ENCODE data around the gene FAM50B. TPM values are rescaled to one million over a fixed set of nuclear protein-coding genes. Genes with fewer than 3 reads are reported as not detected.

FAM50B gene
- total and polyA plus RNA-seq, 2 of the 4 experiments (the other 2 are of a cell fraction) = 4.1 to 7.4 TPM

DNA sequence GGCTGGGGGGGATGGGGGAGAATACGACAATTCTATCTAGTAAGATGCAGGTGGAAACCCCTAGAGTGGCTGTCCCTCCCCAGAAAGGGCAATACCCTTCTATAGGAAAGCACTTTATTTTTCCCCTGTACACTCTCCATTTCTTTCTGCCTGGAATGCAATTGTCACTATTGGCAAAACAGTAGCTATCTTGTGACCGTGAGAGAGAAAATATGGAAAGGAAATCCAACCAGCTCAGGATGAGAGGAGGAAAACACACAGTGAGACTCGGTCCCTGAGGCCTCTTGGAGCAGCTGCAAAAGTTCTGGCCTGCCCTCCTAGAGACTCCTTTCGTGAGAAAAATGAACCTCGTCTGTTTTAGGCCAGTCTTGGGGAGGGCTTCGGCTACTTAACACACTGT, 43.4 kb downstream of the FAM50B start:
- TF ChIP-seq FOS (IDR thresholded peaks at IDR 0.05; ENCODE audit: low read depth, low read length) = no peak
- TF ChIP-seq RAD21 (IDR thresholded peaks at IDR 0.05; ENCODE audit: low read length) = no peak
- no peak for TF ChIP-seq RCOR1 (IDR thresholded peaks at IDR 0.05; ENCODE audit: insufficient replicate concordance, low read length)
- TF ChIP-seq MAFK (IDR thresholded peaks at IDR 0.05; ENCODE audit: low read depth, low read length) = no peak
- no peak for TF ChIP-seq MAZ (IDR thresholded peaks at IDR 0.05; ENCODE audit: borderline replicate concordance, low read depth, low read length)
- no peak for TF ChIP-seq USF2 (IDR thresholded peaks at IDR 0.05; ENCODE audit: low read depth, low read length)
- no peak for TF ChIP-seq RFX5 (IDR thresholded peaks at IDR 0.05; ENCODE audit: low read depth, low read length)
- TF ChIP-seq SMC3 (IDR thresholded peaks at IDR 0.05; ENCODE audit: low read depth, low read length) = no peak
- TF ChIP-seq, protein P1, sequence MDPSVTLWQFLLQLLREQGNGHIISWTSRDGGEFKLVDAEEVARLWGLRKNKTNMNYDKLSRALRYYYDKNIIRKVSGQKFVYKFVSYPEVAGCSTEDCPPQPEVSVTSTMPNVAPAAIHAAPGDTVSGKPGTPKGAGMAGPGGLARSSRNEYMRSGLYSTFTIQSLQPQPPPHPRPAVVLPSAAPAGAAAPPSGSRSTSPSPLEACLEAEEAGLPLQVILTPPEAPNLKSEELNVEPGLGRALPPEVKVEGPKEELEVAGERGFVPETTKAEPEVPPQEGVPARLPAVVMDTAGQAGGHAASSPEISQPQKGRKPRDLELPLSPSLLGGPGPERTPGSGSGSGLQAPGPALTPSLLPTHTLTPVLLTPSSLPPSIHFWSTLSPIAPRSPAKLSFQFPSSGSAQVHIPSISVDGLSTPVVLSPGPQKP (IDR thresholded peaks at IDR 0.05; ENCODE audit: borderline replicate concordance, low read depth, low read length) = no peak
- no peak for TF ChIP-seq NFE2L2 (IDR thresholded peaks at IDR 0.05; ENCODE audit: low read depth, low read length)
- H3K4ac ChIP-seq (ENCODE audit: low read depth, low read length) = no peak overlapping the region
- H3K9me1 ChIP-seq (ENCODE audit: insufficient read depth, low read length) = no peaks in the 10 kb centered on the region
- no peak overlapping the region for H3K9ac ChIP-seq (ENCODE audit: low read depth, low read length)
- H3K14ac ChIP-seq (replicated peaks; ENCODE audit: low read depth, low read length) = no peak overlapping the region
- no peak overlapping the region for H3K56ac ChIP-seq (ENCODE audit: extremely low read depth, insufficient read depth, low read length)
- no peak overlapping the region for H3K4me2 ChIP-seq (ENCODE audit: low read depth, low read length)
- no peak overlapping the region for H4K91ac ChIP-seq (ENCODE audit: insufficient read depth, low read depth, low read length)
- no peak overlapping the region for H3K18ac ChIP-seq (ENCODE audit: low read depth, low read length)
- peaks cover 5% of the 10 kb centered on the region; the same call in 1 of the 2 replicates for H3K27me3 ChIP-seq (ENCODE audit: control insufficient read depth, insufficient read depth, low read length)
- H3K9me3 ChIP-seq (ENCODE audit: control insufficient read depth, insufficient read depth, low read length) = no peaks in the 10 kb centered on the region
- no TSS peak for BruUV-seq (replicated peaks)
- H2AK5ac ChIP-seq (ENCODE audit: low read depth, low read length) = no peak overlapping the region
- no peak overlapping the region for H4K5ac ChIP-seq (ENCODE audit: low read depth, low read length)
- H2AFZ ChIP-seq (replicated peaks; ENCODE audit: low read length, poor library complexity) = no peak overlapping the region
- H2BK5ac ChIP-seq (ENCODE audit: low read depth, low read length, poor library complexity, severe bottlenecking) = no peak overlapping the region
- intact Hi-C loops (cut with micrococcal nuclease) = loop anchor here (5.0 kb wide), 1 partner anchor 85 kb away; no protein-coding TSS in a partner anchor
- H3K23ac ChIP-seq (ENCODE audit: low read depth, low read length) = no peak overlapping the region
- ATAC-seq (ENCODE audit: low read depth) (no peak), DNase-seq (no peak)
- H3K27ac ChIP-seq (ENCODE audit: insufficient read depth, low read length) = no peak overlapping the region
- H2BK15ac ChIP-seq (ENCODE audit: low read depth, low read length) = no peak overlapping the region
- H2AK9ac ChIP-seq (replicated peaks; ENCODE audit: low read depth, low read length, poor library complexity) = no peak overlapping the region
- no peak overlapping the region for H2BK20ac ChIP-seq (ENCODE audit: low read depth, low read length)
- in situ Hi-C loops (cut with MboI; ENCODE audit: low sequenced_read_pairs) = no loop called here
- dilution Hi-C loops (cut with HindIII; ENCODE audit: low sequenced_read_pairs, unreplicated experiment) = no loop called here
- H3K36me3 ChIP-seq (ENCODE audit: control insufficient read depth, insufficient read depth, low read length) = no peaks in the 10 kb centered on the region
- no CpG with 5 or more reads among the region's 6 CpGs for WGBS, 2 experiments (ENCODE audit: extremely low coverage in 2 of 2, insufficient read length in 1 of 2)
- H3K79me1 ChIP-seq (ENCODE audit: low read depth in 1 of 2, low read length in 2 of 2) = no peaks in the 10 kb centered on the region
- H3K4me3 ChIP-seq (ENCODE audit: insufficient read depth, low read depth, low read length) = no peak overlapping the region
- CTCF ChIA-PET = no interaction called here
- no peak overlapping the region for H4K8ac ChIP-seq (ENCODE audit: low read depth in 2 of 2, low read length in 2 of 2)
- H4K20me1 ChIP-seq (ENCODE audit: insufficient read depth, low read length) = no peaks in the 10 kb centered on the region
- POLR2A ChIA-PET (ENCODE audit: unreplicated experiment) = no interaction called here
- no peak overlapping the region for H2BK120ac ChIP-seq (ENCODE audit: low read depth, low read length)
- H3K4me1 ChIP-seq (ENCODE audit: control insufficient read depth, insufficient read depth, low read length) = no peaks in the 10 kb centered on the region

Measured in IMR-90 (cell line).